PC-9 (cell line): ENCODE results near the gene MORN5. TPM values are rescaled to one million over a fixed set of nuclear protein-coding genes. Genes with fewer than 3 reads are reported as not detected.

Source experiments
- BruUV-seq: library from RNA; stranded (reverse); fragments of 400-500 nt; replicated peaks from 2 replicates; lab custom pipeline; 2021; lab: Mats Ljungman, UMichigan
- CTCF ChIA-PET: fragments of 300-600 bp; sonication (Branson Sonifier 250); formaldehyde crosslinking; loops from one replicate; lab custom pipeline; 2022; ENCODE audit warnings: antibody characterized with exemption; lab: Charles Lee
- POLR2A ChIA-PET: fragments of 300-600 bp; sonication (Branson Sonifier 250); formaldehyde crosslinking; loops from one replicate; lab custom pipeline; 2022; ENCODE audit warnings: antibody characterized with exemption; ENCODE audit not compliant: unreplicated experiment; lab: Charles Lee
- DNase-seq, 2 experiments: peaks; one replicate each; pipeline versions ENCODE4 v3.0.0 to v3.0.0-alpha.2; 2015 to 2022; ENCODE audit warnings: mixed read lengths in 1 of 2
- H2AFZ ChIP-seq: fragments of 200-600 bp; sonication (generic); 2 replicates; pipeline ENCODE4 v1.8.1; 2017; ENCODE audit warnings: antibody characterized with exemption
- H3F3A ChIP-seq: fragments of 200-600 bp; sonication (generic); 2 replicates; pipeline ENCODE4 v1.8.1; 2017; ENCODE audit warnings: antibody characterized with exemption, mild to moderate bottlenecking, low read depth; ENCODE audit not compliant: insufficient read depth
- H3K27ac ChIP-seq: fragments of 200-600 bp; sonication (generic); 2 replicates; pipeline ENCODE4 v1.6.1; 2016; ENCODE audit warnings: mixed run types
- H3K27me3 ChIP-seq: fragments of 200-600 bp; sonication (generic); 2 replicates; pipeline ENCODE4 v1.6.1; 2016; ENCODE audit warnings: low read depth, mixed run types; ENCODE audit not compliant: insufficient read depth
- H3K36me3 ChIP-seq: fragments of 200-600 bp; sonication (generic); 2 replicates; pipeline ENCODE4 v1.6.1; 2016; ENCODE audit warnings: low read depth, mixed run types
- H3K4me1 ChIP-seq: fragments of 200-600 bp; sonication (generic); replicated peaks from 2 replicates; pipeline ENCODE4 v1.6.1; 2016; ENCODE audit warnings: mixed run types; ENCODE audit not compliant: insufficient read depth
- H3K4me2 ChIP-seq: fragments of 200-600 bp; sonication (generic); 2 replicates; pipeline ENCODE4 v1.6.1; 2017; ENCODE audit warnings: mixed run types
- H3K4me3 ChIP-seq: fragments of 200-600 bp; sonication (generic); 2 replicates; pipeline ENCODE4 v1.6.1; 2016; ENCODE audit warnings: mixed run types
- H3K79me2 ChIP-seq: fragments of 200-600 bp; sonication (generic); 2 replicates; pipeline ENCODE4 v1.6.1; 2017; ENCODE audit warnings: low read depth, mixed run types
- H3K9me2 ChIP-seq: fragments of 200-600 bp; sonication (generic); 2 replicates; pipeline ENCODE4 v1.8.1; 2017; ENCODE audit warnings: mild to moderate bottlenecking; ENCODE audit not compliant: insufficient read depth
- H3K9me3 ChIP-seq: fragments of 200-600 bp; sonication (generic); 2 replicates; pipeline ENCODE4 v1.8.1; 2016; ENCODE audit warnings: low read depth; ENCODE audit not compliant: insufficient read depth
- H4K20me1 ChIP-seq: fragments of 200-600 bp; sonication (generic); 2 replicates; pipeline ENCODE4 v1.8.1; 2017; ENCODE audit not compliant: insufficient read depth
- EZH2 ChIP-seq: fragments of 200-600 bp; sonication (generic); IDR thresholded peaks from 2 replicates; pipeline ENCODE4 v1.8.0; 2017; ENCODE audit warnings: antibody characterized with exemption, low read depth
- intact Hi-C: fragments of 100-400 bp; cut with micrococcal nuclease; formaldehyde crosslinking; loops from one replicate; pipeline ENCODE4 v1.10.0; 2022; ENCODE audit not compliant: unreplicated experiment
- total RNA-seq: library from RNA; stranded (reverse); gene quantifications from 2 replicates; pipeline ENCODE4 v1.2.3, GENCODE V29; 2021
- TF ChIP-seq, protein P1 (sequence below): fragments of 200-600 bp; sonication (generic); conservative IDR thresholded peaks from 2 replicates; pipeline ENCODE4 v1.6.1; 2017; ENCODE audit warnings: mixed run types, antibody characterized with exemption, mild to moderate bottlenecking, moderate library complexity

The MORN5 gene
- total RNA-seq, 1 experiment from 2014 or later: not detected

DNA sequence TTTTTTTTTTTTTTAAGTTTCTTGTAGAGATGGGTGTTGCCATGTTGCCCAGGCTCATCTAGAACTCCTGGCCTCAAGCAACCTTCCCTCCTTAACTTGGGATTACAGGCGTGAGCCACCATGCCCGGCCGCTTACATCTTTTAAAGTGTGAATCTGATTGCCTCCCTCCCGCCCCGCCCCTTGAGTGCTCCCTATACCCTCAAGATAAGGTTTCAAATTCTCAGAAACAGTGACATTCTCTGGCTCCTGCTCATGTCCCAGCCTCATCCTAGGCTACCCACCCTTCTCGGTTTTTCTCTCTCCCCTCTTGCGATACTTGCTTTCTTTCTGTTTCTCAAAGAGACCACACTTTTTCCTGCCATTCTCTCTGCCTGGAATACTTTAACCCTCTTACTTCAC is 12.4 kb downstream of the MORN5 start:
- no peaks in the 10 kb centered on the region for H3K36me3 ChIP-seq
- no peak overlapping the region for H2AFZ ChIP-seq
- H3F3A ChIP-seq: no peaks in the 10 kb centered on the region
- H3K9me3 ChIP-seq: no peaks in the 10 kb centered on the region
- peaks cover 85% of the 10 kb centered on the region for H3K27me3 ChIP-seq
- H3K27ac ChIP-seq: no peak overlapping the region
- no peak overlapping the region for H3K4me2 ChIP-seq
- no peaks in the 10 kb centered on the region for H3K4me1 ChIP-seq
- H3K9me2 ChIP-seq: no peaks in the 10 kb centered on the region
- no peaks in the 10 kb centered on the region for H4K20me1 ChIP-seq
- H3K79me2 ChIP-seq: no peaks in the 10 kb centered on the region
- ChIA-PET CTCF (interaction anchor here (0.5 kb wide), 1 partner anchor 59 kb away, joined by 3 read pairs; no protein-coding TSS in a partner anchor), POLR2A (no interaction called here)
- intact Hi-C loops: no loop called here
- H3K4me3 ChIP-seq: no peak overlapping the region
- BruUV-seq: no TSS peak
- DNase-seq: no peak
- TF ChIP-seq, protein P1, sequence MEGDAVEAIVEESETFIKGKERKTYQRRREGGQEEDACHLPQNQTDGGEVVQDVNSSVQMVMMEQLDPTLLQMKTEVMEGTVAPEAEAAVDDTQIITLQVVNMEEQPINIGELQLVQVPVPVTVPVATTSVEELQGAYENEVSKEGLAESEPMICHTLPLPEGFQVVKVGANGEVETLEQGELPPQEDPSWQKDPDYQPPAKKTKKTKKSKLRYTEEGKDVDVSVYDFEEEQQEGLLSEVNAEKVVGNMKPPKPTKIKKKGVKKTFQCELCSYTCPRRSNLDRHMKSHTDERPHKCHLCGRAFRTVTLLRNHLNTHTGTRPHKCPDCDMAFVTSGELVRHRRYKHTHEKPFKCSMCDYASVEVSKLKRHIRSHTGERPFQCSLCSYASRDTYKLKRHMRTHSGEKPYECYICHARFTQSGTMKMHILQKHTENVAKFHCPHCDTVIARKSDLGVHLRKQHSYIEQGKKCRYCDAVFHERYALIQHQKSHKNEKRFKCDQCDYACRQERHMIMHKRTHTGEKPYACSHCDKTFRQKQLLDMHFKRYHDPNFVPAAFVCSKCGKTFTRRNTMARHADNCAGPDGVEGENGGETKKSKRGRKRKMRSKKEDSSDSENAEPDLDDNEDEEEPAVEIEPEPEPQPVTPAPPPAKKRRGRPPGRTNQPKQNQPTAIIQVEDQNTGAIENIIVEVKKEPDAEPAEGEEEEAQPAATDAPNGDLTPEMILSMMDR: no peak

DNA sequence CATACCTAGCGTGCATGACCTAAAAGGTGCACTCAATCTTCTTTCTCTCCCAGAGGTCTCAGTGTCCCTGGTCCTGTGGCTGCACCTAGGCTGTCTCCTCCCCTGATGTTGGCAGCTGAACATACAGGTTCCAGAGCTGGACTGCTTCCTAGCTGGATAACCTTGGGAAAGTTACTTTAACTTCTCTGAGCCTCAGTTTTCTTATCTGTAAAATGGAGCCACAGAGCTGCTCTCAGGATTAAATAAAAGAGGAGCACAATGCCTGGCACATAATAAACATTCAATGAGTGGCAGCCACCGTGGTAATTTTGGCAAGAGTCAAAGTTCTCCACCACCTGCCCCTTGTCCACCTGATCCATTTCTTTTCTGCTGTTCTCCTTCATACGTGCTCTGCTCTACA is 14.0 kb downstream of the MORN5 start:
- Histone ChIP-seq H3K4me3 (no peak overlapping the region), H3K4me2 (no peak overlapping the region), H3K27me3 (peaks cover 71% of the 10 kb centered on the region), H3K9me3 (no peaks in the 10 kb centered on the region), H3K27ac (no peak overlapping the region), H4K20me1 (no peaks in the 10 kb centered on the region), H3K36me3 (no peaks in the 10 kb centered on the region), H2AFZ (no peak overlapping the region), H3K79me2 (no peaks in the 10 kb centered on the region), H3K4me1 (no peaks in the 10 kb centered on the region), H3K9me2 (no peaks in the 10 kb centered on the region), H3F3A (no peaks in the 10 kb centered on the region)
- no TSS peak for BruUV-seq
- no peak for DNase-seq
- intact Hi-C loops: no loop called here
- POLR2A ChIA-PET: no interaction called here
- CTCF ChIA-PET: no interaction called here
- no peak for TF ChIP-seq EZH2
- TF ChIP-seq, protein P1: no peak

DNA sequence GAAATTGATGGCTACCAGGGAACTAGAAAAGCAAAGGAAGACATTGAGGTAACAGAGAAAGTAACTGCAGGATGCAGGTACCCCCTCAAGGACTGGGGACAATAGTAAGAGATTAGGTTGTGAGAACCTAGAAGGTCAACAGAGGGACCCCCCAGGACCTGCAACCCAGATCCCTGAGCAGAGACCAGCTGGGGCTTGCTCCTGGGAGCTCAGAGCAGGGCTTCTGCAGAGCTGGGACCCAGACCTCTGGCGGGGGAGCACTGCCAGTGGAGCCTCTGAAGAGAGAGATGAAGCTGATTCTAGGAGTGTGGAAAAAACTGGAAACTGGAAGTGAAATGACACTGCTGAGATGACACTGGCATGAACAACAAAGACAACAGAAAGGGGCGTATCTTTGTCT is 17.2 kb downstream of the MORN5 start:
- Histone ChIP-seq H3K4me2 (no peak overlapping the region), H3K27me3 (peaks cover 41% of the 10 kb centered on the region), H2AFZ (no peak overlapping the region), H3K9me3 (no peaks in the 10 kb centered on the region), H3K9me2 (no peaks in the 10 kb centered on the region), H3K27ac (no peak overlapping the region), H3K79me2 (no peaks in the 10 kb centered on the region), H3K36me3 (no peaks in the 10 kb centered on the region), H3F3A (no peaks in the 10 kb centered on the region), H4K20me1 (no peaks in the 10 kb centered on the region), H3K4me1 (no peaks in the 10 kb centered on the region), H3K4me3 (no peak overlapping the region)
- CTCF ChIA-PET: no interaction called here
- no TSS peak for BruUV-seq
- intact Hi-C loops: no loop called here
- no peak for DNase-seq
- TF ChIP-seq EZH2: no peak
- TF ChIP-seq, protein P1: no peak
- POLR2A ChIA-PET: no interaction called here
